GM06990 (cell line): Measurements from ENCODE around the gene LYPD6B.

ENCODE experiments used
- DNase-seq: peaks from one replicate; pipeline ENCODE4 v3.0.0-alpha.2; 2011; ENCODE audit not compliant: insufficient read length; ENCODE audit errors: extremely low read depth
- H3K27me3 ChIP-seq: replicated peaks from 2 replicates; pipeline ENCODE4 v1.6.0; 2011; ENCODE audit warnings: low read length; ENCODE audit not compliant: control insufficient read depth, insufficient read depth
- H3K36me3 ChIP-seq: 2 replicates; pipeline ENCODE4 v1.5.1; 2011; ENCODE audit warnings: low read length; ENCODE audit not compliant: control insufficient read depth, insufficient read depth
- H3K4me3 ChIP-seq: replicated peaks from 2 replicates; pipeline ENCODE4 v1.5.1; 2011; ENCODE audit warnings: low read depth, mild to moderate bottlenecking, control low read depth, low read length
- TF ChIP-seq, protein P1 (sequence below): IDR thresholded peaks from 2 replicates; pipeline ENCODE4 v1.5.1; 2011; ENCODE audit warnings: low read length, control low read depth, mild to moderate bottlenecking, inconsistent platforms; ENCODE audit not compliant: insufficient read depth, poor library complexity, severe bottlenecking

Gene LYPD6B

DNA sequence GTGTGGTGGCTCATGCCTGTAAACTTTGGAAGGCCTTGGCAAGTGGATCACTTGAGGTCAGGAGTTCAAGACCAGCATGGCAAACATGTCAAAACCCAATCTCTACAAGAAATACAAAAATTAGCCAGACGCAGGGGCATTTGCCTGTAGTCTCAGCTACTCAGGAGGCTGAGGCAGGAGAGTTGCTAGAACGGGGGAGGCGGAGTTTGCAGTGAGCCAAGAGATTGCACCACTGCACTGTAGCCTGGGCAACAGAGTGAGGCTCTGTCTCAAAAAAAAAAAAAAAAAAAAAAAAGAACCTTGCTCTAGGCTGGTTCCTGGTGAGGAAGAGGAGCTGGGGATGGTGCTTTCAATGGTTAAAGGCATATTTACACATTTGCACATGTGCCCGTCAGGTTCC, 129.4 kb downstream of the LYPD6B start:
- no peak overlapping the region for H3K4me3 ChIP-seq
- TF ChIP-seq, protein P1, sequence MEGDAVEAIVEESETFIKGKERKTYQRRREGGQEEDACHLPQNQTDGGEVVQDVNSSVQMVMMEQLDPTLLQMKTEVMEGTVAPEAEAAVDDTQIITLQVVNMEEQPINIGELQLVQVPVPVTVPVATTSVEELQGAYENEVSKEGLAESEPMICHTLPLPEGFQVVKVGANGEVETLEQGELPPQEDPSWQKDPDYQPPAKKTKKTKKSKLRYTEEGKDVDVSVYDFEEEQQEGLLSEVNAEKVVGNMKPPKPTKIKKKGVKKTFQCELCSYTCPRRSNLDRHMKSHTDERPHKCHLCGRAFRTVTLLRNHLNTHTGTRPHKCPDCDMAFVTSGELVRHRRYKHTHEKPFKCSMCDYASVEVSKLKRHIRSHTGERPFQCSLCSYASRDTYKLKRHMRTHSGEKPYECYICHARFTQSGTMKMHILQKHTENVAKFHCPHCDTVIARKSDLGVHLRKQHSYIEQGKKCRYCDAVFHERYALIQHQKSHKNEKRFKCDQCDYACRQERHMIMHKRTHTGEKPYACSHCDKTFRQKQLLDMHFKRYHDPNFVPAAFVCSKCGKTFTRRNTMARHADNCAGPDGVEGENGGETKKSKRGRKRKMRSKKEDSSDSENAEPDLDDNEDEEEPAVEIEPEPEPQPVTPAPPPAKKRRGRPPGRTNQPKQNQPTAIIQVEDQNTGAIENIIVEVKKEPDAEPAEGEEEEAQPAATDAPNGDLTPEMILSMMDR: no peak
- DNase-seq: no peak
- no peaks in the 10 kb centered on the region for H3K36me3 ChIP-seq
- no peaks in the 10 kb centered on the region for H3K27me3 ChIP-seq

DNA sequence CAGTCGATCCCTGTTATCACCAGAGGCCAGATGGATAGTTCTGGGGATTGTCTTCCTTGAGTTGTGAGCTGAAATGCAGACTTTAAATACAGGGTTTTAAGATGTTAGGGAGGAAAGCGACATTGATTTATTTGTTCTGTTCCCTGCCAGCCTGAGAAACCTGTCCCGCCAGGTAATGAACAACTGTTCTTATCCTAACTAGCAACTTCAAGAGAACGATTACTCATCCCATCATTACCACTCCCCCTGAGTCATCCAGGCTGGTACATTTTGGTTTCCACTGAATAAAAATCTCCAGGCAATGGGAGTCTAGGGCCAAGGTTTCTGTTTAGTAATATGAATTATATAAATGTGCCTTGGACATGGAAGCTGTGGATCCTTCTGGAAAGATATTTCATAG, 131.2 kb downstream of the LYPD6B start:
- DNase-seq: no peak
- TF ChIP-seq, protein P1: no peak
- no peaks in the 10 kb centered on the region for H3K27me3 ChIP-seq

DNA sequence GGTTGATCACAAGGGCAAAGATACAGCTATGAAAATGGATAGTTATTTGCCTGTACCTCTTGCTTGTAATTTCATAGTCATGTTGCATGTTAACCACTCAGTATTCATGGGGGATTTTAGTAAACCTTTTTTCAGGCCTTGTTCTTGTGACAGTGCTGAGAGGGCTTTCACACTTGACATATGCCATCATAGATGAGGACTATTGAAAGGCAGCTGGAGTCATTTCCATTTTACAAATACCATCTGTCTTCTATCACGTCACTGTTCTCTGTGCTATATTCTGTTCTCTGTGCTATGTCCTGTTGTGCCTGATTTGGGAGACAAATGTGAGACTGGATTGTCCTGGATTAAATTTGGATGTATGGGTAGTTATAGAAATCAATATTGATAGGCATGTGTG, 131.7 kb downstream of the LYPD6B start:
- no peak for DNase-seq
- TF ChIP-seq, protein P1: no peak
- H3K27me3 ChIP-seq: no peaks in the 10 kb centered on the region
- no peaks in the 10 kb centered on the region for H3K36me3 ChIP-seq
- H3K4me3 ChIP-seq: no peak overlapping the region

More for the DNA sequence above, 131.2 kb downstream of the LYPD6B start:
- Histone ChIP-seq H3K36me3 (no peaks in the 10 kb centered on the region), H3K4me3 (no peak overlapping the region)

DNA sequence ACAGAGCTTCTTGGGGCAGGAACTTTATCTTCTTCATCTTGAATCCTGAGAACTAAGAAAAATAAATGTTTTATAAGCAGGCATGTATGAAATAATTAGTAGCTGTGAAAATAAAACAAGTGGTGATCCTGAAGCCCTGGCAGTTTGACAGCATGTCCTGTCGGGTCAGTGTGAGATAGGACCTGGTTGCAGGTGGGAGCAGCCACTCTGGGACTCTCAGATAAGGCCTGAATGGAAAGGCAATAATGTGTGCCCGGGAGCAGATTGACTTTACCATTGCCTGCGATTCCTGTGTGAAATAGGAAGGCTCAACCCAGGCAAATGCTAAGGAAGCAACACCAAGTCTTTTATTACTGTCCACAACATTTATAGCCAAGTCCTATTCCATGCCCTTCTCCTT, 132.4 kb downstream of the LYPD6B start:
- TF ChIP-seq, protein P1: no peak
- no peaks in the 10 kb centered on the region for H3K36me3 ChIP-seq

DNA sequence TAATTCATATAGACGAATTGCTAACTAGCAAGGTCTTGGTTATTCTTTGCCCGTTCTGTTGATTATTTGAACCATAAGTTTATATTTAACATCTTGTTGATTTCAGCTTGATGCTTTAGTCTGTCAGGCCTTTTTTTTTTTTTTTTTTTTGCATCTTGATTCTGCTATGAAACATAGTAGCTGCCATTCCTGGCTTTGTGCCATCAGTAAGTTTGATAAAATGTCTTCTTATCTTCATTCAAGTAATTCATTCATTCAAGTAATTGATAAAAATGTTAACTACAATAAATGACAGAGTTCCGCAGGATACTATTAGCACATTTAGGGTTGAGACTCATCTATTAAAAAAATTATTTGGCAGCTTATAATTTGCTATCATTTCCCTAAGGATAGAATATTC, 134.7 kb downstream of the LYPD6B start:
- no peaks in the 10 kb centered on the region for H3K27me3 ChIP-seq
- no peaks in the 10 kb centered on the region for H3K36me3 ChIP-seq
- TF ChIP-seq, protein P1: no peak
- DNase-seq: no peak
- H3K4me3 ChIP-seq: no peak overlapping the region

More for the DNA sequence above, 132.4 kb downstream of the LYPD6B start:
- Histone ChIP-seq H3K4me3 (no peak overlapping the region), H3K27me3 (no peaks in the 10 kb centered on the region)
- no peak for DNase-seq

DNA sequence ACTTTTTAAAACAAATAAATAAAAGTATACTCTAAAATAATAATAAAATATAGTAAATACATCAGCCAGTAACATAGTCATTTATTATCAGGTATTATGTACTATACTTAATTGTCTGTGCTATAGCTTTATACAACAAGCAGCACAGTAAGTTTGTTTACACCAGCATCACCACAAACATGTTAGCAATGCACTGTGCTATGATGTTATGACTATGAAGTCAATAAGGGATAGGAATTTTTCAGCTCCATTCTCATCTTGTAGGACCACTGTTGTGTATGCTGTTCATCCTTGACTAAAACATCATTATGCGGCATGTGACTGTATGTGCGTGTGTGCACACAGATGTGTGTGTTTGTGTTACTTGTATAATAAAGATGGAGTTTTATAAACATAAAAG, 137.5 kb downstream of the LYPD6B start:
- no peak for DNase-seq
- TF ChIP-seq, protein P1: no peak

More for the DNA sequence above, 137.5 kb downstream of the LYPD6B start:
- Histone ChIP-seq H3K27me3 (no peaks in the 10 kb centered on the region), H3K4me3 (no peak overlapping the region), H3K36me3 (no peaks in the 10 kb centered on the region)
